ENCODE measurements around the gene GIT1.
A peak's percentile ranks its signal among the peaks of the same experiment; 100 is the strongest.

Gene GIT1, protein sequence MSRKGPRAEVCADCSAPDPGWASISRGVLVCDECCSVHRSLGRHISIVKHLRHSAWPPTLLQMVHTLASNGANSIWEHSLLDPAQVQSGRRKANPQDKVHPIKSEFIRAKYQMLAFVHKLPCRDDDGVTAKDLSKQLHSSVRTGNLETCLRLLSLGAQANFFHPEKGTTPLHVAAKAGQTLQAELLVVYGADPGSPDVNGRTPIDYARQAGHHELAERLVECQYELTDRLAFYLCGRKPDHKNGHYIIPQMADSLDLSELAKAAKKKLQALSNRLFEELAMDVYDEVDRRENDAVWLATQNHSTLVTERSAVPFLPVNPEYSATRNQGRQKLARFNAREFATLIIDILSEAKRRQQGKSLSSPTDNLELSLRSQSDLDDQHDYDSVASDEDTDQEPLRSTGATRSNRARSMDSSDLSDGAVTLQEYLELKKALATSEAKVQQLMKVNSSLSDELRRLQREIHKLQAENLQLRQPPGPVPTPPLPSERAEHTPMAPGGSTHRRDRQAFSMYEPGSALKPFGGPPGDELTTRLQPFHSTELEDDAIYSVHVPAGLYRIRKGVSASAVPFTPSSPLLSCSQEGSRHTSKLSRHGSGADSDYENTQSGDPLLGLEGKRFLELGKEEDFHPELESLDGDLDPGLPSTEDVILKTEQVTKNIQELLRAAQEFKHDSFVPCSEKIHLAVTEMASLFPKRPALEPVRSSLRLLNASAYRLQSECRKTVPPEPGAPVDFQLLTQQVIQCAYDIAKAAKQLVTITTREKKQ

DNA sequence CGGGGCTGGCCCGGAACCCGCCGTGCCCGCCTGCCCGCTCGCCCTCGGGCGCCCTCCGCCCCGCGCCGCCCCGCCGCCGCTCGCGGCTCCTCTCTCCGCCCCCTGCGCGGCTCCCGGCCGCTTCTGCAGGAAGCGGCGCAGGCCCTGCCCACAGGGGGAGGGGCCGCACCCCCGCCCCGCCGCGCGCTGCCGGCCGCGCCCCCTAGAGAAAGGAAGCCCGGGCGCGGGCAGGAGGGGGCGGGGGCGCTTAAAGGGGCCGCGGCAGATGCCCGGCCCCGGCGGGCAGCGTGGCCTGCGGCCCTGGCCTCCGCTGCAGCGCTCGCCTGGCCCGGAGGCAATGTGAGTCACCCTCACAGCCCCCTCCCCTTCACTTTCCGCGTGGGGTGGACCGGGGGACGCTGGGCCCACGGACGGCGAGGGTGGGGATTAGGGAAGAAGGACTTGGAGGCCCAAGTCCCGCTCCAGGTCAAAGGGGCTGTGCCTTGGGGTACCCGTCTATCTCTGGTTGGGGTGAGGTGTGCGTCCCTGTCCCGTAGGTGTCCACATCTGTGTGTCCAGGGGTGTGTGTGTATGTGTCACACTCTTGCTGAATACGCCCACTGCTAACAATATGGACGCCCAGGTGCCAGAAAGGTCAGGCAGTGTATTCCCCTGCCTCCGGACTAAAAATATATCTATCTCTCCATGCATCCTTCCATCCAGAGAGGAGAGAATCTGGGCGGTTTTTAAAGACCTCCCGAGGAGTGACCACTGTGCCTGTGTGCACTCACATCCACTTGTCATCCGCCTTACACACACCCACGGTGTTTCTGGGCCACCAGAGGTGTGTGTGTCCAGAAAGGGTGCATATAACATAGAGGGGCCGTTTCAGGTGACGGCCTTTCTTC is at the start of gene GIT1:
TSS of gene GIT1 (minus strand) at position 125 of the 887 bp plus-strand sequence. CDS start 270 bp downstream, outside the sequence.
- no peak for TF ChIP-seq CTCF (IDR thresholded peaks at IDR 0.05; ENCODE audit: low read depth, low read length)
- peak within 1 kb of the TSS; percentile 94 for H3K27ac ChIP-seq
- H3K9me3 ChIP-seq (ENCODE audit: severe bottlenecking) = no peaks in the 10 kb centered on the region
- no peaks in the 10 kb centered on the region for H3K27me3 ChIP-seq (ENCODE audit: insufficient read depth, low read depth, severe bottlenecking)
- H3K4me3 ChIP-seq (ENCODE audit: low read depth, low read length) = peak within 1 kb of the TSS; percentile 67
- H3K36me3 ChIP-seq = no peaks in the 10 kb centered on the region
- peak; percentile 84 for DNase-seq

- Histone ChIP-seq H3K27me3 (ENCODE audit: insufficient read depth, low read depth, severe bottlenecking) (no peaks in the 10 kb centered on the region), H3K9me3 (ENCODE audit: severe bottlenecking) (no peaks in the 10 kb centered on the region), H3K27ac (no peak overlapping the region), H3K36me3 (peaks cover 31% of the 10 kb centered on the region), H3K4me3 (ENCODE audit: low read depth, low read length) (no peak overlapping the region)
- DNase-seq = no peak
- TF ChIP-seq CTCF (IDR thresholded peaks at IDR 0.05; ENCODE audit: low read depth, low read length) = no peak
These were observed 44.4 kb upstream of the GIT1 start for GRCh38 chr17:29633886-29634285.

DNA sequence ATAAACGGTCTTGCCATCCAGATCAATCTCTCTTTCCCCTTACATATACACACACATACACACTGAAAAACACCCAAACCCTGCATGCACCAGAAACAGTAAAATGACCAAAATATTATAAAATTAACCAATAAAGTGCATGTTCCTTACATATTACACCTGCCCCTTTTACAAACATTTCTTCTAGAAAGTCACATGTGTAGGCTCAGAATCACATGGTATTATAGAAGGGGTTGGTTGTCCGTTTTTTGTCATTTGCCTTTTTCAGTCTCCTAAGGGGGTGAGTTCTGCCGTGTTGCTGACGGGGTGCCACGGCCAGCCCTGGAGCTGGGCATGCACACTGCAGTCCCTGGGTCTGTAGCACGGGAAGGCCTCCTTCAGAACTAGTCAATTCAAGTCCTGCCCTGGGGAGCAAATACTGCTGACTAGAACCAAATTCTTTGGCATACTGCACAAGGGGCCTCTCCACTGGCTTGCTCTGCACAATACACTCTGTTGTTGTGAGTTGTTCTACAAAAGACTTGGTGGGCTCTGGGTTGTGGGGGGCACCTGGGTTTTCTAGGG is 41.3 kb upstream of the GIT1 start:
- H3K27me3 ChIP-seq (ENCODE audit: insufficient read depth, low read depth, severe bottlenecking) = no peaks in the 10 kb centered on the region
- no peak overlapping the region for H3K4me3 ChIP-seq (ENCODE audit: low read depth, low read length)
- peaks cover 22% of the 10 kb centered on the region for H3K36me3 ChIP-seq
- H3K9me3 ChIP-seq (ENCODE audit: severe bottlenecking) = no peaks in the 10 kb centered on the region
- TF ChIP-seq CTCF (IDR thresholded peaks at IDR 0.05; ENCODE audit: low read depth, low read length) = no peak
- H3K27ac ChIP-seq = no peak overlapping the region
- no peak for DNase-seq

DNA sequence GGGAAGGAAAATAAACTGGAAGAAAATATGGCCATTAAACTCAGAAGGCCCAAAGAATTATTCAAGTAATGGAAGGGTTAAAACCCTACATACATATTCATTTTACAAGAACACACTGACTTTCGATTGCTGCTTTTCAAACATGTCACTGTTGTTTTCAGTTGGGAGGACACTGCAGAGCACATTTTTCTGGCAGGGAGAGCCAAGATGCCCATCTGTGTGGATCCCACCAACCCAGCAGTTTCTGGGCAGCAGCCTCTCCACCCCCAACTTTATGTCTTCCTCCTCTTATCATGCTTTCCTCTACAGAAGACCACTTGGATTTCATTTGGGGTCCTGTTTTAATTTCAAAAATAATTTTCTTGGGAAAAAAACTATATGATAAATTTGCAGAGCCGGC is 40.4 kb upstream of the GIT1 start:
- no peak for DNase-seq
- TF ChIP-seq CTCF (IDR thresholded peaks at IDR 0.05; ENCODE audit: low read depth, low read length) = no peak
- peaks cover 16% of the 10 kb centered on the region for H3K36me3 ChIP-seq
- no peak overlapping the region for H3K27ac ChIP-seq
- no peaks in the 10 kb centered on the region for H3K9me3 ChIP-seq (ENCODE audit: severe bottlenecking)
- no peak overlapping the region for H3K4me3 ChIP-seq (ENCODE audit: low read depth, low read length)
- no peaks in the 10 kb centered on the region for H3K27me3 ChIP-seq (ENCODE audit: insufficient read depth, low read depth, severe bottlenecking)

DNA sequence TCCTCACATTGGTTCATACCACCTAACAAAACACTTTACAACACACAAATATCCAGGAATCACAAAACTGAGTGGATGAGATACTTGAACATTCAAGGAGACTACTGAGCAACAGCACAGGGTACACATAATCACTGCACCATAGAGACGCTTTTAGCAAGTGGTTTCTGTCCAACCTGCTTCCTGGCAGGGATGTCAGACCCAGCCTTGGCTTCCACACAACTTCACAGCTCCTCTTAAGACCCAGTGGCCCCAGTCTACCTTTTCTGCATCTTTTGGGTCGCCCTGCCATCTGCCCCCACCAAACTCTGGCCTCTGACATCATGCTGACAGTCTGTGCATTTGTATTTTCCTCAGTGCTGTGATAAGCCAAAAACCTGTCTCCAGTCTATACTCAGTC is 39.2 kb upstream of the GIT1 start:
- Histone ChIP-seq H3K9me3 (ENCODE audit: severe bottlenecking) (no peaks in the 10 kb centered on the region), H3K27ac (no peak overlapping the region), H3K36me3 (peaks cover 13% of the 10 kb centered on the region), H3K4me3 (ENCODE audit: low read depth, low read length) (no peak overlapping the region), H3K27me3 (ENCODE audit: insufficient read depth, low read depth, severe bottlenecking) (no peaks in the 10 kb centered on the region)
- no peak for DNase-seq
- no peak for TF ChIP-seq CTCF (IDR thresholded peaks at IDR 0.05; ENCODE audit: low read depth, low read length)

Data from WERI-Rb-1 (cell line).